Measurements from ENCODE around the gene SLBP.
A peak's percentile ranks its signal among the peaks of the same experiment; 100 is the strongest.
"Not testable (repeated sequence)": the region's sequence is repeated elsewhere in the genome, so short reads cannot be mapped to it uniquely, and the experiment has no call there.

SLBP gene

DNA sequence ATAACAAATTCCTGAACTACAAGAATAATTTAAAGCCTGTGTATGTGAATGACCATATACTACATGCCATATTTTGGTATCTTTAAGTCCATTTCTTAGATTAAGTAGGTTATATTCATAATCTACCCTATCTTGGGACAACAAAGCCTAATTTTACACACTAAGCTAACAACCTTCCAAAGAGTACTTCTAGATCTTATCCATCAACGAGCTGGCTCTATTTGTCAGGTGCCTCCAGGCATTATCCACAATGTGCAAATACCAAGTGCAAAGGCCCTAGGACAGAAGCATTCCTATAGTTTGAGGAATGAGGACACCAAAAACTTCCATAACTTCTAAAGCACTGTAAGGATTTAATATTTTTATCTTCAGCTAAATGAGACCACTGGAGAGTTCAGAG lies 3.5 kb downstream of the SLBP start:
- no peak for DNase-seq

DNA sequence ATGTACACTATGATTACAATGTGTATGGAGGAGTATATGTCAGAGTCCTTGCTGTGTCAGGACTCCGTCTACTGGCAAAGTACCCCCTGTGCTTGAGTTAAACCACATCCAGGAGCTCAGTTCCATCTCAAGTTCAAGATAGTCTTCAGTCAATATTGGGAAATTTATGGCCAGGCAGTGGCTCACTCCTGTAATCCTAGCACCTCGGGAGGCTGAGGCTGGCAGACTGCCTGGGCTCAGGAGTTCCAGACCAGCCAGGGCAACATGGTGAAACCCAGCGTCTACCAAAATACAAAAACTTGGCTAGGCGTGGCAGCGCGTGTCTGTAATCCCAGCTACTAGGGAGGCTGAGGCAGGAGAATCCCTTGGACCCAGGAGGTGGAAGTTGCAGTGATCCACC lies 5.8 kb downstream of the SLBP start:
- no peak for DNase-seq

DNA sequence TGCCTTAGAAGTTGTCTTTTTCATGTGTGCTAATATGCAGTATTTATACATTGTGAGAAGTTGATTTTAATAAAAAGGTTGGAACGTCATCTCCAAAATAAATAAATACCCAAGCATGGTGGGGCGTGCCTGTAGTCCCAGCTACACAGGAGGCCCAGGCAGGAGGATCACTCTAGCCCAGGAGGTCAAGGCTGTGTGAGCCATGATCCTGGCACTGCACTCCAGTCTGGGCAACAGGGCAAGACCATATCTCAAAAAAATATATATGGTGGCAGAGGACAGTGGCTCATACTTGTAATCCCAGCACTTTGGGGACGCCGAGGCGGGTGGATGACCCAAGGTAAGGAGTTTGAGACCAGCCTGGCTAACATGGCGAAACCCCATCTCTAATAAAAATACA lies 6.4 kb downstream of the SLBP start:
- DNase-seq = no peak

DNA sequence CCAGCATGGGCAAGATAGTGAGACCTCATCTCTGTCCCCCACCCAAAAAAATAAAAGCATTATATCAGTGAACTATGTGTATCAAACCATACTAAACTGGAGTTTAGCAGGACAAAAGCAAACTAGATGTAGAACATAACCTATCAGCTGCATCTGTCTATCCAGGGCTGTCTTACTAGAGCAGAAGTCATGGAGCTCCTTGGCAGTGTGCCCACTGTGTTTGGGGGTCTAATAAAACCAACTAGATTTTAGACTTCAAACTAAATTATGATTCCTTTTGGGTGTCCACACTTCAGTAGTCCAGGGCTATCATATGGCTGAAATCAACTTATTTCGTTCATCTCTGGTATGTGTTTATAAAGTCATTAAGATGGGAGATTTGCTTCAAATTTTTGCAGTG lies 8.3 kb downstream of the SLBP start:
- DNase-seq = no peak

- not testable (repeated sequence) for DNase-seq
Measured at GRCh38 chr4:1701671-1702070, 10.4 kb downstream of the SLBP start.

DNA sequence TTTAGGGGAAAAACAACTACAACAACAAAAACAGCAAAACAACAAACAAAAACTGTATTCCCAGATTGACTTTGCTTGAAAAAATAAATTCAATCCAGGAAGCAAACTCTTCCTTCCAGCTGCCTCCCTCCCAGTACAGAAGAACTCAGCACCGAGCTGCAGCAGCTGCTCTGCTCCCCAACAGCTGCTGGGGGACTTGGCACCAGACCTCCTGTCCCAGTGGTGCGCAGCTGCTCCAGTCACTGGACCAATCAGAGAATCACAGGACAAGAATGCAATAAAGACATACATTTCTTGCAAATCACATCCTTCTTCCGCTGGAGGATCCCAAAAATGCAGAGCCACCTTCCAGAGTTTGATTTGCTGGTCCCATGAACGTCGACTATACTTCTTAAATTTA lies 16.2 kb downstream of the SLBP start:
- no peak for DNase-seq

DNA sequence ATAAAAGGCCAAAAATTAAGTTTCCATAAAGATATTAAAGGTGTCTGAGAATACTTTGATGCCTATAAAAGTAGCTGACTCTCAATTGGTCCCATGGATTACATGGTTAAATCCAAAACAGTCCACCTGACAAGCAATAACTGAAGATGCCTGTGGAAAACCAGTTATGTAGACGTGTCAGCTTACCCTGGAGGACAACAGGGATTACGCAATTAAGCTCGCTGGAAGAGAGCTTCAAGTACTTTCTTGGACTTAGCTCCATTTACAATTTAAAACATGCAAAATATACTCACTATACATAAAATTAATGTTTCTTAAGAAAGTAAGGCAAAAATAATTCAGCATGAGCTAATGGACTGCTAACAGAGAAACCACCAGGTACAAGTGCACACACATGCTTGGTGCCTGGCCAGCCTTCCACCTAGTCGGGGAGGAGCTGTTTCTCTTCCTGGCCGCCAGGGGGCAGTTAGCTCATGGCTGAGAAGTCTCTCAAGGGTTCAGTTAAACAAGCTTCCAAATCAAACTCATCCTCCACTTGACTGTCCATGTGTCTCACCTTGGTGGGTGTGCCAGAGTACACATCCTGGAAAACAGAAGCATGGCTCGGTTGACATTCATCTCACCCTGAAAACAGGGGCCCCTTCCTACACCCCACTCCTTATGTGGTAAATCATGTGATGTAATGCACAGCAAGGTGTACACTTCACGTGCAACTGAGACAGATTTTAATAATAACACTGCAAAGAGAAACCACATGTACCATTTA lies 18.8 kb downstream of the SLBP start:
- DNase-seq = peak; percentile 83

GRCh38 chr4:1691737-1692373 lies 20.3 kb downstream of the SLBP start:
- no peak for DNase-seq

DNA sequence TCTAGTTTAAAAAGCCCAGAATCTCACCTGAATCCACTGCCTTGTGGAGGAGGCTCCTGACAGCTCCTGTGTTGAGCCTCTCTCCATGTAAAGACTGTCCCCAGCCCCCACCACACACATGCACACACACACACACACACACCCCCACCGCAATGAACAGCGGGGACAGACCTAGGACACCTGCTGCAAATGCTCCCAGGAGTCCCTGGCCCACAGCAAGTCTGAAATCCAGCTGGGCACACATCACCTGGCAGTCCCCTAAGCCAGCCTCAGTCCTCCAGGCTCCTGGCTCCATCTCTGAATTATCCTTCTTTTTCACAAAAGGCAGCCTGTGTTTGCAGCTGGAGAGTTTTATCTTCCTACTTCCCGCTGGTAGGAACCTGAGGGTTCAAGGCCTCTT lies 21.4 kb downstream of the SLBP start:
- DNase-seq = no peak

DNA sequence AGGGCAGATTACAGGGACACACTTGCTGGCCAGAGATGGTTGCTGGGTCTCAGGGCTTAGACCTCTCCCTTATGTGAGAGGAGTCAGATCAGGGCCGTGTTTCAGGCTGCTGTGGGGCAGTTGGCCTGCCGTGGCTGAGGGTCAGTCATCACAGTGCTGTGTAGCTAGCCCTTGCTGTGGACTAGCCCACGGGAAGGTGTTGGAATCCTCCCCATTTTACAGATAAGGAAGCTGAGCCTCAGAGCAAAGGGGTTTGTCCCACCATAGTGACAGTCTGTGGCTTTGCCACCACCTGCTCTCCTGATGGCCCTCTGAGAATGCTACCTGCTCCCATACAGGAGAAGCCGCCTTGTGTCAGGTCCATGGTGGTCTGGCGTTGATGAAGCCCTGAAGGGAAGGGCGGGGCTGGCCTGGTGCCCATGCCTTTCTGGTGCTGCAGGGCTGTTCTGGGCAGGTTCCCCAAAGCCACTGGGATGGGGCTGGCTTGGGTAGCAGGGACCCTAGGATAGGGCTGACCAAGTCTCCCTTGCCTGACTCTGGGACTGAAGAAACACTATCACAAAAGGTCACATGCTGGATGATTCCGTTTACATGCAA lies 25.6 kb downstream of the SLBP start:
- no peak for DNase-seq

DNA sequence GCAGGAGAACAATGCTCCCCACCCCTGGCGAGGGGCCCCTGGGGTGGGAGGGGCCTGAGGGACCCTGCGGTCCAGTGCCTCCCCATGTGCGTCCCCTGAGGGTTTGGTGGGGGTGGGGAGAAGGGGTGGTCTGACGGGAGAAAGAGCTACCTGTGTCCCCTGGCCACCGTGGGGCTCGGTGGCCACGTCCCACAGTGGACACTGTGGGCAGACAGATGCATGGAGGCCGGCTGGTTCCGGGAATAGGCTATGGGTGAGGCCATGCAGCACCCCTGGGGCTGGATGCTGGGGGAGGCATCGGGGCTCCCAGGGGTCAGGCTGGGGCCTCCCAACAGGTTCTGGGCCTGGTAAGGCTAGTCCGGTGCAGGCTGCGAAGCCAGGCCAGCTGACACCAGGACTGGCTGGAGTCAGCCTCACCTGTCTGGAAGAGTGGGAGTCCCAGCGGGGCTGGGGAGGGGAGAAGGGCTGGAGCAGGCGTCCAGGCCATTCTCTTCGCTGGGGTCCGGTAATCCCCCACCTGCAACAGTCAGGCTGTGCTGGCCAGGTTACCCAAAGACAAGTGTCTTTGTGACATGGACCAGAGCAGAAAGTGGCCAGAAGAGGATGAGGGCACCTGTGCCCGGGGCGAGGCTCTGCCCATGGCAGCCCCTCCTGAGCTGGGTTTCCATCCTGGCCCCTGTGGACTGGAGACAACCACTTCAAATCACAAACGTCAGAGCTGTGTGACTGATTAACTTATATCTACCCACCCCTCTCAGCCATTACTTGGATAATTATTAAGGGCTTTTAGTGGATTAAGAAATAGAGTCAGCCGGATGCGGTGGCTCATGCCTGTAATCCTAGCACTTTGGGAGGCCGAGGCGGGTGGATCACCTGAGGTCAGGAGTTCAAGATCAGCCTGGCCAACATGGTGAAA lies 26.6 kb downstream of the SLBP start:
- DNase-seq = no peak

DNA sequence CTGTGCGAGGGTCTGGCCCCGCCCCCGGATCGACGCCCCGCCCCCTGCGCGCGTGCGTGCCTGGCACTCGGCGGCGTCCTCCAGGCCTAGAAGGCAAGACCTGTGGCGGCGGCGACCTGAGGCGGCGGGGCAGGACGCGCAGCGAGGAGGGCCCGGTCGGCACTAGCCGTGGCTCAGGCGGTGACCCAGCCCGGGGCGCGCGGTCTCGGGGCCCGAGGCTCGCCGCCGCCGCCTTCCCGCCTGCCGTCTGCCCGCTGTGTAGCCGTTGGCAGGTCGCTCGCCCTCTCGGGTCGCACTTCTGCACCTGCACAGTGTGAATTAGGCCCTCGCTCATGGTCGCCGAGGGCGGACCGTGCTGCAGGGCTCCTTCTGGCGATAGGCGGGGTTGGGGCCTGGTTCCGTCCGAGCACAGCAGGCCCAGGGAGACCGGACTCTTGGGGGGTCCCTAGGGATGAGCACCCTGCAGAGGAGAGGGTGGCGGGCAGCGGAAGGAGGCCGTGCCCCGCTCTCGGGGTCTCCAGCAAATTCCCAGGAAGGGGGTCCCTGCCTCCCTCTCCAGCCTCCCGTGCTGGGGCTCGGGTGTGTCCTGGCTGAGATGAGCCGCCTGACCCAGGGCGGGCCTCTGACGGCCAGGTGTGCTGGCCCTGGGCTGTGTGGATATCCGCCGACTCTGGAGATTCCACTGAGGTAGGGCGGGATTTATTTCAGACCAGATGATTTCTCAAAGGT lies 27.4 kb downstream of the SLBP start:
- no peak for DNase-seq

- DNase-seq = peak; percentile 93
Measured at GRCh38 chr4:1683736-1684505, 28.2 kb downstream of the SLBP start, which contains the start of gene FAM53A. Gene FAM53A, minus strand, starts transcription at chr4:1684313. Its CDS starts 15,572 bp downstream, at chr4:1668741.

DNA sequence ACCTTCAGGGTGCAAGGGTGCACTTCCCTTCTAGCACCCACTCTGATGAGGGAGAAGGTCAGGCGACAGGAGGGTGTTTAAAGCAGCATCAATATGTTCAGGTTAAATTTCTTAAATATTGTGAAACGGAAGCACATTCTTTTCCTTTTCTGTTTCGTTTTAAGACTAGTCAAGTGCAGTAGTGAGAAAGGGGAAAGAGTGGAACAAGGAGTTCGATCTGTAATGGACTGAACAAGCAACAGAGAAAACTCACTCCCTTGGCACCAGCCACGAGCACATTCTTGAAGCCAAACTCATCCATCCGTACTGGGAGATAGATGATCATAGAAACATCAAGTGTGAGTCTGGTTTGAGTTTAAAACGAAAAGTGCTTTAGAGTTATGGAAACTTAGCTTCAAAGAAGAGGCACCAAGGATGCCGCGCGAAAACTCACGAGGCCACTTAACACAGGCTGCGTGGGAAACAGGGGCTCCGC lies 28.8 kb downstream of the SLBP start:
- peak; percentile 7 for DNase-seq

DNA sequence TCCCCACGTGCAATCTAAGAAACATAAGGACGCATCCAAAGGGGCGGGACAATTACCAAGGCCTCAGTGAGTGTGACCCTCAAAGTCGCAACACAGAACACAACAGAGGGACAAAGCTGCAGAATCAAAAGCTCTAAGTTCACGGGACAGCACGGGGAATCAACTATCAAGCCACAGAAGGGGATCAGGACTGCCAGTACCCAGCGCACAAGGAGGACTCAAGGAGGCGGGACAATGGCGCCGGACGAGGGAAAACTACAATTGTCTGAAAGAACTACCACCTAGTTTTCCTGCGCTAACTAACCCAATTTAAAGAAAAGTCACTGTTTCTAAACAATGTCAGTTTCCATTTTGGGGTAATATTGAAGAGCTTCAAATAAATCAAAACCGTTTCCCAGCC lies 29.3 kb downstream of the SLBP start:
- no peak for DNase-seq

GRCh38 chr4:1678244-1678643 lies 33.9 kb downstream of the SLBP start:
- DNase-seq = no peak

DNA sequence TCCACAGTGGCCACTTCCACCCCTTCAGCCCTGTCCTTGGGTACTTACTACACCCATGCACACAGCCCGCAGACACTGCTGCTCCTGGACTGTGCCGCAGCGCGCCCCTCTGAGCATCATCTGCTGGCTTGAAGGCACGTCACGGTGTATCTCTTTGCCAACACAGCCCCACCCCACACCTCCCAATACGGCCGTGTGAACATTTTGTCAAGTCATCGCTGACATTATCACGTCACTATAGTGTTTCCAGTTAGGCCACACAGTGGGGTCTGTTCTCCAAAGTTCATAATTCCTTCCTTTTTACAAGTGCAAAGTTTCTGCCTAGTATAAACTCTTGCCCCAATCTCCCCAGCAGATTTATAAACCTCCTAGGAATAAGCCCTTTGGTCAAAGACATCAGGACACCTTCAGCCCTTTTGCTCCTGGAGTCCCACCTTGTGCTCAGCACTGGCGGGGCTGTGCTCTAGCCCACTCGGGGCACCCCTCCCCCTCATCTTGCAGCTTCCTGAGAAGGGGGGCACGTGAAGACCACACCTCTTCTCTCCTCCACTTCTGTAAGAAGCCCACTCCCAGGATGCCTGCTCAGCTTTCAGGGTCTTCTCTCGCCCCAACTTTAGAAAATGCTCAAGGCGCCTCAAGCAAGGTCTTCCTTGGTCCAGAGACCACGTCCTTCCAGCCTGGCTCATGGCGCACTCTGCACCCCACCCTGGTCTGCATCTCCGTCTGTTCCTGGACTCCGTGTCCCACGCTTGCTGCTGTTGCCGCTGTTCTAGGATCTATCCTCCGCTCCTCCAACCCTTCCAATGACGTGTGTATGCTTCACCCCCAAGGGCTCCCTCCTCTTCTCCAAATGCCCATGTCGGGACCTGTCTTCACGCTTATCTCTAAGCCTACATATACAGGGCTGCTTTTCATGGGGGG lies 35.3 kb downstream of the SLBP start:
- DNase-seq = no peak

GRCh38 chr4:1675802-1676137 lies 36.3 kb downstream of the SLBP start:
- no peak for DNase-seq

DNA sequence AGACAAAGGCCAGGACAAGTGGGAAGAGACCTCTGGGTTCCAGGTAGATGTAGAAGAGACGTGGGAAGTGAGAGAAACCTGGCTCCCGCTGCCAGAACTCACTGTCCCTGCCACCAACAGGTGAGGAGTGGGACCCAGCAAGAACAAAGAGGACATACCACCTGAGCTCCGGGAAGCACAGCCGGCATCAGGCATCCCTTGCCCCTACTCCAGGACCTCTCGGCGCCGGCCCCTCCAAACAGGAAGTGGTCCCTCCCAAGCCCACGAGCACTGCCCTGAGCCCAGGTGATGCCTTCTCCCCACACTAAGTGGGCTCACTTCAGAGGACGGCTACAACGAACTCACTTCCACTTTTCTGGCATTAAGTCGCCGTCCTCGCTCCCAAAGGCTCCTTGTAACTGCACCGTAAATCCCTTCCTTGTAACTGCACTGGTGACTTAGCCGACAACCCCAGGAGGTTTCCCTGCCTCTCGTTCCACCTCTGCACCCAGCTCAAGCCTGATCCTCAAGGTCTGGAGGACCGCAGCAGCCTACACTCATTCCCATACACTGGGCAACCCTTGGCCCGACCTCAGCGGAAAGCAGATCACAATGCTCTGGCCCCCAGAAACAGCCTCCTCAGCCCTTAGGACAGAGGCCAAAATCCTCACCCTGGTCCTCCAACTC lies 36.9 kb downstream of the SLBP start:
- DNase-seq = no peak

DNA sequence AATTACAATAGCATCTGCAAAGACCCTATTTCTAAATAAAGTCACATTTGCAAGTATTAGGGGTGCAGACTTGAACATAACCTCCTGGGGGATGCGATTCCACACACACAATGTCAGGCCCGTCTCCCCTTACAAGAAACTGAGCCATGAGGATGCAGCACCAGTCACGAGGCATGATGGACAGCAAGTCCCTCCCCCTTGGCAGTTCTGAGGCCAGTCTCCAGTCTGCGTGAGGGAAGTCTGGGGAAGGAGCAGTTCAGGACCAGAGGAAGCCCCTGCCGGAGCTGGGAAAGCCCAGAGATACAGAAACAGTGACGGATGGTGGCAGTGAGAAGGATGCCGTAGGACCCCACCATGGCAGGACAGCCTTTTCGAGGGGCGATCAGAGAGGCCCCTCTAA lies 37.4 kb downstream of the SLBP start:
- no peak for DNase-seq

All from activated CD4-positive, alpha-beta T cell treated with anti-CD3 and anti-CD28 coated beads, Interleukin-2, amount 50 U/mL, for 16 hours (primary cell).